GM12878 (cell line): ENCODE measurements around the gene ZNF48. TPM values are rescaled to one million over a fixed set of nuclear protein-coding genes. Genes with fewer than 3 reads are reported as not detected.

Experiments used
- ATF7 ChIP-seq: fragments of 450-650 bp; IDR thresholded peaks from 2 replicates; pipeline ENCODE4 v1.6.1; 2016; ENCODE audit warnings: low read depth, mild to moderate bottlenecking
- BCL11A ChIP-seq: IDR thresholded peaks from 2 replicates; pipeline ENCODE4 v1.6.1; 2011; ENCODE audit warnings: low read depth, low read length
- BCLAF1 ChIP-seq: fragments of 450-650 bp; IDR thresholded peaks from 2 replicates; pipeline ENCODE4 v1.6.1; 2017; ENCODE audit warnings: antibody characterized with exemption, mild to moderate bottlenecking, moderate library complexity
- BMI1 ChIP-seq: fragments of 450-650 bp; IDR thresholded peaks from 2 replicates; pipeline ENCODE4 v1.6.1; 2016; ENCODE audit warnings: mild to moderate bottlenecking, moderate library complexity, borderline replicate concordance
- CBFB ChIP-seq: IDR thresholded peaks from 2 replicates; pipeline ENCODE4 v1.6.1; 2016; ENCODE audit warnings: antibody characterized with exemption, low read depth
- CTCF ChIP-seq, 3 experiments: IDR thresholded peaks in 2 of 3; conservative IDR thresholded peaks in 1 of 3; 2 replicates each; pipeline ENCODE4 v1.5.1; 2011; ENCODE audit warnings: low read depth in 3 of 3, low read length in 3 of 3, mild to moderate bottlenecking in 3 of 3, control low read depth in 2 of 3, moderate library complexity in 2 of 3, inconsistent platforms in 1 of 3, mixed read lengths in 1 of 3; ENCODE audit not compliant: control insufficient read depth in 2 of 3, insufficient read depth in 1 of 3; ENCODE audit errors: extremely low read depth in 1 of 3
- E4F1 ChIP-seq: fragments of 450-650 bp; IDR thresholded peaks from 2 replicates; pipeline ENCODE4 v1.6.1; 2018; ENCODE audit warnings: borderline replicate concordance, mild to moderate bottlenecking; ENCODE audit not compliant: partially characterized antibody
- GATAD2B ChIP-seq: fragments of 450-650 bp; conservative IDR thresholded peaks from 2 replicates; pipeline ENCODE4 v1.6.1; 2017; ENCODE audit warnings: low read depth, mild to moderate bottlenecking, moderate library complexity
- HSF1 ChIP-seq: fragments of 150-350 bp; IDR thresholded peaks from 2 replicates; pipeline ENCODE4 v1.6.1; 2014; ENCODE audit warnings: mild to moderate bottlenecking, low read depth, low read length
- IKZF2 ChIP-seq, 2 experiments: fragments of 450-650 bp; IDR thresholded peaks; 2 replicates each; pipeline ENCODE4 v1.6.1; 2017; ENCODE audit warnings: mild to moderate bottlenecking in 2 of 2, moderate library complexity in 2 of 2
- NBN ChIP-seq: fragments of 450-650 bp; IDR thresholded peaks from 2 replicates; pipeline ENCODE4 v1.6.1; 2016
- NFXL1 ChIP-seq: fragments of 450-650 bp; IDR thresholded peaks from 2 replicates; pipeline ENCODE4 v1.6.1; 2017; ENCODE audit warnings: antibody characterized with exemption, mild to moderate bottlenecking, borderline replicate concordance
- POLR2A ChIP-seq: IDR thresholded peaks from 2 replicates; pipeline ENCODE4 v1.6.1; 2011; ENCODE audit warnings: low read depth, mild to moderate bottlenecking, low read length
- RCOR1 ChIP-seq: conservative IDR thresholded peaks from 2 replicates; pipeline ENCODE4 v1.6.1; 2012; ENCODE audit warnings: low read depth, low read length, improper control_type of control experiment
- RUNX3 ChIP-seq: IDR thresholded peaks from 2 replicates; pipeline ENCODE4 v1.6.1; 2012; ENCODE audit warnings: low read length, inconsistent platforms
- SREBF1 ChIP-seq: IDR thresholded peaks from 2 replicates; pipeline ENCODE4 v1.6.1; 2012; ENCODE audit warnings: mild to moderate bottlenecking, low read length
- TCF3 ChIP-seq: IDR thresholded peaks from 2 replicates; pipeline ENCODE4 v1.6.1; 2012; ENCODE audit warnings: low read depth, mild to moderate bottlenecking, low read length, borderline replicate concordance; ENCODE audit not compliant: insufficient read depth
- ZNF622 ChIP-seq: fragments of 450-650 bp; IDR thresholded peaks from 2 replicates; pipeline ENCODE4 v1.6.1; 2017; ENCODE audit warnings: mild to moderate bottlenecking, inconsistent platforms
- polyA plus RNA-seq, 11 experiments: library from polyadenylated mRNA; depleted of rRNA in 4 of 11; unstranded in 6 of 11; stranded (reverse) in 5 of 11; fragments of >200 nt; fragmentation: Nextera tagmentation in 4 of 11; fragmentation: Illumina TruSeq in 1 of 11; extraction: Ambion mirVana in 4 of 11; extraction: Trizol in 1 of 11; gene quantifications; 1 replicate in 1 of 11; 2 replicates in 10 of 11; pipeline versions ENCODE4 v1.2.1 to v1.2.3, GENCODE V29; 2011 to 2016; ENCODE audit warnings: inconsistent platforms in 2 of 11, missing spikeins in 2 of 11, low read depth in 1 of 11
- total RNA-seq, 4 experiments: library from RNA; depleted of rRNA in 3 of 4; stranded (reverse); fragments of >200 nt in 3 of 4; fragmentation: Illumina TruSeq in 1 of 4; extraction: Trizol in 1 of 4; gene quantifications; 2 replicates each; pipeline versions ENCODE4 v1.2.1 to v1.2.3, GENCODE V29; 2013 to 2021
- TF ChIP-seq, protein P1 (sequence below): fragments of 450-650 bp; IDR thresholded peaks from 2 replicates; pipeline ENCODE4 v1.6.1; 2017; ENCODE audit warnings: mild to moderate bottlenecking, low read depth, inconsistent platforms; ENCODE audit not compliant: poor library complexity, severe bottlenecking

Gene ZNF48
- total and polyA plus RNA-seq, 10 of the 15 experiments (the other 5 are each of a cell fraction or from before 2014, with no cell fraction given): 0.14 to 12.0 (median 4.2) TPM

DNA sequence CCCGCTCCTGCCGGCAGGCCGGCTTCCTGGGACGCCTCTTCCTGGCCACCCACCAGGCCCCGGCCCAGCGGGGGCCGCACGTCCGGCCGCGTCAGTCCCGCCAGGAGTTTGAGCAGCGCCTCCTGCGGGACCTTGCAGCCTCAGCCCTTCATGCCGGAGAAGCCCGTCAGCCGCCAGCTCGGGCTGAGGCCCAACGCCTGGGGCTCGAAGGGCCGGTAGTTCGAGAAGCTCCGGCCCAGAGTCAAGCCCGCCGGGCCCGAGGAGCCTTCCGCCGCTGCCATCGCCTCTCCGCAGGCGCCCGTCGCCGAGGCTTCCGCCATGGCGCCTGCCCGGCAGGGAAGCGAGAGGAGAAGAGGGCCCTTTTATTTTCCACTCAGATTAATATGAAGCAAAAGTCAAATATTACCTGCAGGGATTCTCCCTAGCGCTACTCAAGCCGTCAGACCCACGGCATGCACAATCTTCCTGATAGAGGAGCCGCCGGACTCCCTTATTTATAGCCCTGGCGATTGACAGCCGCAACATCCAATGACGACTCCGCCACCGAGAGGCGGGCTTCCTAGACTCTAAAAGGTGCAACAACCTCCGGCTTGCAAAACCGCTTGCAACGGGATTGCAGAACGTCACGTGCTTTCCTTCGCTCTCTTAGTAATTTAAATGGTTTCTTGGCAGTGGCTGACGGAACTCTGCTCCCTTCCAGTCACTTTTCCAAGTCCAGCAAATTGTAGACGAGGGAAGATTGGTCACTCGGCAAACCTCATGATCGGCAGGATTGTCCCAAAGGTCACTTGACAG is 50.4 kb downstream of the ZNF48 start, which contains the start of gene SEPHS2 (continued):
- TF ChIP-seq, protein P1, sequence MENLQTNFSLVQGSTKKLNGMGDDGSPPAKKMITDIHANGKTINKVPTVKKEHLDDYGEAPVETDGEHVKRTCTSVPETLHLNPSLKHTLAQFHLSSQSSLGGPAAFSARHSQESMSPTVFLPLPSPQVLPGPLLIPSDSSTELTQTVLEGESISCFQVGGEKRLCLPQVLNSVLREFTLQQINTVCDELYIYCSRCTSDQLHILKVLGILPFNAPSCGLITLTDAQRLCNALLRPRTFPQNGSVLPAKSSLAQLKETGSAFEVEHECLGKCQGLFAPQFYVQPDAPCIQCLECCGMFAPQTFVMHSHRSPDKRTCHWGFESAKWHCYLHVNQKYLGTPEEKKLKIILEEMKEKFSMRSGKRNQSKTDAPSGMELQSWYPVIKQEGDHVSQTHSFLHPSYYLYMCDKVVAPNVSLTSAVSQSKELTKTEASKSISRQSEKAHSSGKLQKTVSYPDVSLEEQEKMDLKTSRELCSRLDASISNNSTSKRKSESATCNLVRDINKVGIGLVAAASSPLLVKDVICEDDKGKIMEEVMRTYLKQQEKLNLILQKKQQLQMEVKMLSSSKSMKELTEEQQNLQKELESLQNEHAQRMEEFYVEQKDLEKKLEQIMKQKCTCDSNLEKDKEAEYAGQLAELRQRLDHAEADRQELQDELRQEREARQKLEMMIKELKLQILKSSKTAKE: no peak
- TF ChIP-seq BCL11A (no peak), NBN (no peak), GATAD2B (0 out of 2 replicates have a peak, but pooled peaks have one; percentile 44), ZNF622 (no peak), RUNX3 (peak; percentile 66), RCOR1 (no peak), HSF1 (0 out of 2 replicates have a peak, but pooled peaks have one; percentile 5), POLR2A (peak; percentile 90), IKZF2 (IDR thresholded peaks at IDR 0.05) (peak; percentile 33 to 47; a peak in 2 of 4 replicates), BMI1 (no peak), NFXL1 (no peak), TCF3 (peak; percentile 30; the same call in 1 of the 2 replicates), SREBF1 (no peak), BCLAF1 (no peak), E4F1 (no peak), ATF7 (no peak; the same call in 1 of the 2 replicates), CTCF (IDR thresholded peaks at IDR 0.05 in 2 of 3, conservative IDR thresholded peaks at IDR 0.05 in 1 of 3; ENCODE audit: control insufficient read depth in 2 of 3, extremely low read depth in 1 of 3, insufficient read depth in 1 of 3, low read depth in 3 of 3, low read length in 3 of 3) (peak; percentile 38 to 52 (median 49); a peak in 5 of 6 replicates), CBFB (peak; percentile 88)
